ENCODE data around the gene GPR180. TPM values are rescaled to one million over a fixed set of nuclear protein-coding genes. Genes with fewer than 3 reads are reported as not detected.

GPR180 gene
- total RNA-seq, 1 experiment from 2014 or later: 3.7 TPM

Other genes with a start within 250 kb of the GPR180 start
- gene DCT, start 122.2 kb upstream of the GPR180 start, total RNA-seq (2014; rRNA removed; shearing (Covaris generic)): 0.14 and 0.27 TPM in 2 replicates
- gene TGDS, start 5.7 kb upstream of the GPR180 start, total RNA-seq (2014; rRNA removed; shearing (Covaris generic)): 9.3 and 14.4 TPM in 2 replicates
- gene SOX21, start 110.7 kb downstream of the GPR180 start, total RNA-seq (2014; rRNA removed; shearing (Covaris generic)): not detected in 2 replicates

Data from H4 (cell line).